Central memory CD8-positive, alpha-beta T cell (primary cell): ENCODE measurements around the gene SSH3.

Experiments
- ATAC-seq: fragments of 150-1000 bp; cut with Tn5 transposase; replicated peaks from 2 replicates; pipeline ENCODE4 v1.10.0; 2022; ENCODE audit warnings: mild to moderate bottlenecking, moderate FRiP score, moderate number of reproducible peaks; ENCODE audit not compliant: poor library complexity, severe bottlenecking; ENCODE audit errors: extremely low read depth
- DNase-seq, 2 donors: peaks; one replicate each; pipeline ENCODE4 v3.0.0; 2021; ENCODE audit warnings: low spot score in 2 of 2
- H3K27ac Mint-ChIP-seq: one replicate; pipeline ENCODE4 v1.8.0; 2022; ENCODE audit warnings: low read depth, mild to moderate bottlenecking, moderate library complexity, mixed read lengths
- H3K27me3 Mint-ChIP-seq: one replicate; pipeline ENCODE4 v1.8.0; 2022; ENCODE audit warnings: mixed read lengths
- H3K36me3 Mint-ChIP-seq: one replicate; pipeline ENCODE4 v1.8.0; 2022; ENCODE audit warnings: mild to moderate bottlenecking, moderate library complexity, mixed read lengths; ENCODE audit not compliant: insufficient read depth
- H3K4me1 Mint-ChIP-seq: one replicate; pipeline ENCODE4 v1.8.0; 2022; ENCODE audit warnings: mixed read lengths
- H3K4me3 Mint-ChIP-seq: one replicate; pipeline ENCODE4 v1.8.0; 2022; ENCODE audit warnings: mild to moderate bottlenecking, moderate library complexity, mixed read lengths
- H3K9me3 Mint-ChIP-seq: one replicate; pipeline ENCODE4 v1.8.0; 2022; ENCODE audit warnings: mixed read lengths

Gene SSH3

GRCh38 chr11:67287355-67288197 lies 15.8 kb upstream of the SSH3 start:
- peaks cover 70% of the 10 kb centered on the region for H3K36me3 Mint-ChIP-seq
- peak overlapping the region; percentile 81 for H3K4me3 Mint-ChIP-seq
- no peaks in the 10 kb centered on the region for H3K27me3 Mint-ChIP-seq
- H3K27ac Mint-ChIP-seq = peak overlapping the region; percentile 97
- peak in 1 of 2 donors; percentile 44 for DNase-seq
- no peaks in the 10 kb centered on the region for H3K9me3 Mint-ChIP-seq
- ATAC-seq = peak; percentile 33
- H3K4me1 Mint-ChIP-seq = peaks cover 43% of the 10 kb centered on the region

- Mint-ChIP-seq H3K4me3 (peak overlapping the region; percentile 81), H3K4me1 (peaks cover 47% of the 10 kb centered on the region)
Observed at GRCh38 chr11:67288198-67288451, 15.2 kb upstream of the SSH3 start.

GRCh38 chr11:67288452-67289225 lies 14.7 kb upstream of the SSH3 start:
- Mint-ChIP-seq H3K4me1 (peaks cover 49% of the 10 kb centered on the region), H3K4me3 (peak overlapping the region; percentile 81), H3K27ac (peak overlapping the region; percentile 97)

More at GRCh38 chr11:67288198-67288451, 15.2 kb upstream of the SSH3 start:
- DNase-seq (no peak), ATAC-seq (no peak)
- no peaks in the 10 kb centered on the region for H3K9me3 Mint-ChIP-seq
- peaks cover 69% of the 10 kb centered on the region for H3K36me3 Mint-ChIP-seq
- H3K27ac Mint-ChIP-seq = peak overlapping the region; percentile 97
- H3K27me3 Mint-ChIP-seq = no peaks in the 10 kb centered on the region

GRCh38 chr11:67289226-67289650 lies 14.1 kb upstream of the SSH3 start, which contains the start of gene ANKRD13D:
TSS of gene ANKRD13D (plus strand) at chr11:67289303. CDS start at chr11:67289461, 158 bp downstream.
- no peak for DNase-seq
- peaks cover 54% of the 10 kb centered on the region for H3K4me1 Mint-ChIP-seq
- peaks cover 64% of the 10 kb centered on the region for H3K36me3 Mint-ChIP-seq
- ATAC-seq = no peak
- H3K27ac Mint-ChIP-seq = peak within 1 kb of the TSS; percentile 97
- H3K27me3 Mint-ChIP-seq = no peaks in the 10 kb centered on the region
- H3K9me3 Mint-ChIP-seq = no peaks in the 10 kb centered on the region
- peak within 1 kb of the TSS; percentile 93 for H3K4me3 Mint-ChIP-seq

More at GRCh38 chr11:67288452-67289225, 14.7 kb upstream of the SSH3 start:
- H3K27me3 Mint-ChIP-seq = no peaks in the 10 kb centered on the region
- DNase-seq (peak; percentile 83 to 87), ATAC-seq (peak; percentile 69)
- H3K36me3 Mint-ChIP-seq = peaks cover 66% of the 10 kb centered on the region
- H3K9me3 Mint-ChIP-seq = no peaks in the 10 kb centered on the region

GRCh38 chr11:67289651-67290479 lies 13.5 kb upstream of the SSH3 start:
- Mint-ChIP-seq H3K27ac (peak overlapping the region; percentile 95), H3K36me3 (peaks cover 60% of the 10 kb centered on the region), H3K4me1 (peaks cover 55% of the 10 kb centered on the region), H3K9me3 (no peaks in the 10 kb centered on the region), H3K4me3 (peak overlapping the region; percentile 93), H3K27me3 (no peaks in the 10 kb centered on the region)
- DNase-seq (no peak), ATAC-seq (no peak)

- Mint-ChIP-seq H3K4me3 (peak overlapping the region; percentile 93), H3K27ac (peak overlapping the region; percentile 95), H3K4me1 (peaks cover 55% of the 10 kb centered on the region), H3K36me3 (peaks cover 59% of the 10 kb centered on the region), H3K27me3 (no peaks in the 10 kb centered on the region), H3K9me3 (no peaks in the 10 kb centered on the region)
- ATAC-seq (no peak), DNase-seq (no peak)
Observed at GRCh38 chr11:67290801-67291200, 12.5 kb upstream of the SSH3 start.

- DNase-seq (no peak), ATAC-seq (no peak)
- H3K27me3 Mint-ChIP-seq = no peaks in the 10 kb centered on the region
- peak overlapping the region; percentile 95 for H3K27ac Mint-ChIP-seq
- H3K4me1 Mint-ChIP-seq = peaks cover 58% of the 10 kb centered on the region
- peaks cover 8% of the 10 kb centered on the region for H3K9me3 Mint-ChIP-seq
- H3K36me3 Mint-ChIP-seq = peaks cover 60% of the 10 kb centered on the region
- H3K4me3 Mint-ChIP-seq = peak overlapping the region; percentile 93
Observed at GRCh38 chr11:67291481-67292381, 11.6 kb upstream of the SSH3 start.

GRCh38 chr11:67292671-67293070 lies 10.7 kb upstream of the SSH3 start:
- peaks cover 54% of the 10 kb centered on the region for H3K4me1 Mint-ChIP-seq

GRCh38 chr11:67293090-67293489 lies 10.2 kb upstream of the SSH3 start:
- DNase-seq (peak in 1 of 2 donors; percentile 40), ATAC-seq (peak; percentile 22)
- no peaks in the 10 kb centered on the region for H3K27me3 Mint-ChIP-seq
- peak overlapping the region; percentile 90 for H3K27ac Mint-ChIP-seq
- H3K4me1 Mint-ChIP-seq = peaks cover 51% of the 10 kb centered on the region
- H3K4me3 Mint-ChIP-seq = peak overlapping the region; percentile 18
- peaks cover 13% of the 10 kb centered on the region for H3K9me3 Mint-ChIP-seq
- H3K36me3 Mint-ChIP-seq = peaks cover 62% of the 10 kb centered on the region

More at GRCh38 chr11:67292671-67293070, 10.7 kb upstream of the SSH3 start:
- H3K27ac Mint-ChIP-seq = peak overlapping the region; percentile 90
- peak overlapping the region; percentile 18 for H3K4me3 Mint-ChIP-seq
- DNase-seq = no peak
- no peaks in the 10 kb centered on the region for H3K27me3 Mint-ChIP-seq
- peaks cover 13% of the 10 kb centered on the region for H3K9me3 Mint-ChIP-seq
- peaks cover 61% of the 10 kb centered on the region for H3K36me3 Mint-ChIP-seq
- no peak for ATAC-seq

GRCh38 chr11:67295846-67296245 lies 7.5 kb upstream of the SSH3 start:
- Mint-ChIP-seq H3K9me3 (peaks cover 13% of the 10 kb centered on the region), H3K27me3 (no peaks in the 10 kb centered on the region), H3K4me3 (no peak overlapping the region), H3K27ac (peak overlapping the region; percentile 72), H3K36me3 (peaks cover 58% of the 10 kb centered on the region), H3K4me1 (peaks cover 43% of the 10 kb centered on the region)
- no peak for DNase-seq
- ATAC-seq = no peak

GRCh38 chr11:67298786-67299185 lies 4.5 kb upstream of the SSH3 start:
- peaks cover 29% of the 10 kb centered on the region for H3K4me1 Mint-ChIP-seq
- ATAC-seq (no peak), DNase-seq (no peak)
- peaks cover 51% of the 10 kb centered on the region for H3K36me3 Mint-ChIP-seq
- H3K27ac Mint-ChIP-seq = no peak overlapping the region
- no peak overlapping the region for H3K4me3 Mint-ChIP-seq
- no peaks in the 10 kb centered on the region for H3K27me3 Mint-ChIP-seq
- peaks cover 13% of the 10 kb centered on the region for H3K9me3 Mint-ChIP-seq
